Transverse colon (tissue), 4 donors: Measurements from ENCODE around the gene NAA35.

Experiments used
- CTCF ChIP-seq, 5 experiments: fragments of 200-600 bp in 3 of 5; fragments of 450-650 bp in 2 of 5; sonication (generic) in 3 of 5; IDR thresholded peaks; 1 replicate in 2 of 5; 2 replicates in 3 of 5; pipeline ENCODE4 v1.5.1; 2016 to 2017; ENCODE audit warnings: antibody characterized with exemption in 5 of 5, inconsistent platforms in 3 of 5, mild to moderate bottlenecking in 2 of 5, moderate library complexity in 1 of 5
- POLR2AphosphoS5 ChIP-seq, 3 donors: sonication (generic); formaldehyde crosslinking; IDR thresholded peaks; one replicate each; pipeline ENCODE4 v1.6.1; 2016; ENCODE audit warnings: antibody characterized with exemption in 3 of 3

- TF ChIP-seq POLR2AphosphoS5 (IDR thresholded peaks at IDR 0.05): no peak
- TF ChIP-seq CTCF (IDR thresholded peaks at IDR 0.05): no peak
Observed at GRCh38 chr9:85978496-85978895, 37.5 kb downstream of the NAA35 start.
